ENCODE data around the gene TMC2.

TMC2 gene

GRCh38 chr20:2690213-2690612, 153.8 kb downstream of the TMC2 start:
- DNase-seq (ENCODE audit: low read depth): no peak
- H3K4me3 ChIP-seq (ENCODE audit: control insufficient read depth, low read depth, low read length): no peak overlapping the region
- no peak for TF ChIP-seq CTCF (IDR thresholded peaks at IDR 0.05; ENCODE audit: control insufficient read depth, insufficient read depth, low read depth, low read length, missing control alignments)

- no peak for TF ChIP-seq CTCF (IDR thresholded peaks at IDR 0.05; ENCODE audit: control insufficient read depth, insufficient read depth, low read depth, low read length, missing control alignments)
Observed at GRCh38 chr20:2690718-2691117, 154.3 kb downstream of the TMC2 start.

GRCh38 chr20:2691127-2691526, 154.8 kb downstream of the TMC2 start:
- no peak for TF ChIP-seq CTCF (IDR thresholded peaks at IDR 0.05; ENCODE audit: control insufficient read depth, insufficient read depth, low read depth, low read length, missing control alignments)
- DNase-seq (ENCODE audit: low read depth): no peak

More at GRCh38 chr20:2690718-2691117, 154.3 kb downstream of the TMC2 start:
- DNase-seq (ENCODE audit: low read depth): no peak
- no peak overlapping the region for H3K4me3 ChIP-seq (ENCODE audit: control insufficient read depth, low read depth, low read length)

More at GRCh38 chr20:2691127-2691526, 154.8 kb downstream of the TMC2 start:
- no peak overlapping the region for H3K4me3 ChIP-seq (ENCODE audit: control insufficient read depth, low read depth, low read length)

All from AG09309 (cell line).